Measurements from ENCODE around the gene USP20.

Gene USP20

GRCh38 chr9:129929496-129930125, 94.4 kb downstream of the USP20 start:
- DNase-seq = no peak

GRCh38 chr9:129930743-129931142, 95.5 kb downstream of the USP20 start:
- no peak for DNase-seq
